HCT116 (cell line): ENCODE measurements around the gene CUEDC1. TPM values are rescaled to one million over a fixed set of nuclear protein-coding genes. Genes with fewer than 3 reads are reported as not detected.

Experiments used
- ATAC-seq: fragments of 200-7000 bp; cut with Tn5 transposase; 2 replicates; pipeline ENCODE4 v1.9.1; 2020; ENCODE audit warnings: mild to moderate bottlenecking, moderate library complexity
- BruUV-seq: library from RNA; stranded (reverse); fragments of 400-500 nt; replicated peaks from 2 replicates; lab custom pipeline; 2021; lab: Mats Ljungman, UMichigan
- CTCF ChIA-PET: fragments of 300-600 bp; sonication (Branson Sonifier 250); formaldehyde crosslinking; loops from one replicate; lab custom pipeline; 2021; ENCODE audit warnings: antibody characterized with exemption; lab: Charles Lee
- POLR2A ChIA-PET: fragments of 300-600, 350-600 bp; sonication (Branson Sonifier 250); formaldehyde crosslinking; loops from one replicate; lab custom pipeline; 2021; ENCODE audit warnings: antibody characterized with exemption; lab: Charles Lee
- RAD21 ChIA-PET, 2 experiments: fragments of 300-600 bp; sonication (Branson Sonifier 250); formaldehyde crosslinking; loops; one replicate each; lab custom pipeline; 2023; ENCODE audit warnings: low total read pairs in 2 of 2; ENCODE audit not compliant: uncharacterized antibody in 2 of 2, unreplicated experiment in 2 of 2, low non-redundant PET in 1 of 2; lab: Charles Lee
- DNase-seq: peaks from one replicate; pipeline ENCODE4 v3.0.0-alpha.2; 2010; ENCODE audit warnings: low read depth, low spot score
- H2AFZ ChIP-seq: fragments of 200-600 bp; shearing (Covaris generic), sonication (generic); 2 replicates; pipeline ENCODE4 v1.6.1; 2017; ENCODE audit warnings: low read depth, mixed run types, mixed read lengths, antibody characterized with exemption, low read length; ENCODE audit not compliant: poor library complexity, severe bottlenecking
- H3K27ac ChIP-seq: 2 replicates; pipeline ENCODE4 v1.5.1; 2012; ENCODE audit warnings: low read depth, low read length
- H3K27me3 ChIP-seq: fragments of 200-600 bp; sonication (generic); 2 replicates; pipeline ENCODE4 v1.6.1; 2016; ENCODE audit warnings: mixed run types, low read length, mixed read lengths; ENCODE audit not compliant: insufficient read depth
- H3K36me3 ChIP-seq, 2 experiments: fragments of 200-500 bp in 1 of 2; fragments of 200-600 bp in 1 of 2; sonication (Bioruptor generic) in 1 of 2; sonication (generic) in 1 of 2; 2 replicates each; pipeline versions ENCODE4 v1.5.1 to v1.6.1; 2014 to 2016; ENCODE audit warnings: low read length in 2 of 2, inconsistent platforms in 1 of 2, mixed read lengths in 1 of 2, mixed run types in 1 of 2; ENCODE audit not compliant: insufficient read depth in 2 of 2, control insufficient read depth in 1 of 2
- H3K4me1 ChIP-seq, 2 experiments: fragments of 200-600 bp in 1 of 2; sonication (generic) in 1 of 2; 2 replicates each; pipeline versions ENCODE4 v1.5.1 to v1.6.1; 2012 to 2017; ENCODE audit warnings: low read length in 2 of 2, inconsistent platforms in 1 of 2, mild to moderate bottlenecking in 1 of 2, mixed read lengths in 1 of 2, mixed run types in 1 of 2, moderate library complexity in 1 of 2; ENCODE audit not compliant: insufficient read depth in 2 of 2, control insufficient read depth in 1 of 2
- H3K4me2 ChIP-seq: fragments of 200-600 bp; sonication (generic); 2 replicates; pipeline ENCODE4 v1.6.1; 2017; ENCODE audit warnings: mixed run types, low read length, mixed read lengths
- H3K4me3 ChIP-seq, 2 experiments: fragments of 200-600 bp in 1 of 2; sonication (generic) in 1 of 2; replicated peaks in 1 of 2; 2 replicates each; pipeline ENCODE4 v1.5.1; 2011 to 2016; ENCODE audit warnings: low read length in 2 of 2, control low read depth in 1 of 2, low read depth in 1 of 2, mild to moderate bottlenecking in 1 of 2, mixed read lengths in 1 of 2, mixed run types in 1 of 2
- H3K79me2 ChIP-seq: fragments of 200-600 bp; sonication (generic); 2 replicates; pipeline ENCODE4 v1.6.1; 2017; ENCODE audit warnings: mild to moderate bottlenecking, mixed run types, low read length, moderate library complexity, mixed read lengths; ENCODE audit not compliant: insufficient read depth
- H3K9ac ChIP-seq: fragments of 200-600 bp; sonication (generic); 2 replicates; pipeline ENCODE4 v1.6.1; 2016; ENCODE audit warnings: low read length, mixed read lengths
- H3K9me2 ChIP-seq: fragments of 200-600 bp; sonication (generic), shearing (Covaris generic); 2 replicates; pipeline ENCODE4 v1.6.1; 2017; ENCODE audit warnings: mixed run types, mild to moderate bottlenecking, moderate library complexity; ENCODE audit not compliant: insufficient read depth
- H3K9me3 ChIP-seq, 2 experiments: fragments of 200-500 bp in 1 of 2; fragments of 200-600 bp in 1 of 2; sonication (Bioruptor generic) in 1 of 2; sonication (generic) in 1 of 2; 2 replicates each; pipeline ENCODE4 v1.6.1; 2014 to 2017; ENCODE audit warnings: low read length in 2 of 2, mixed read lengths in 2 of 2, inconsistent platforms in 1 of 2, low read depth in 1 of 2, mild to moderate bottlenecking in 1 of 2, mixed run types in 1 of 2, moderate library complexity in 1 of 2; ENCODE audit not compliant: control insufficient read depth in 1 of 2, insufficient read depth in 1 of 2
- H4K20me1 ChIP-seq: fragments of 200-600 bp; sonication (generic), shearing (Covaris generic); 2 replicates; pipeline ENCODE4 v1.6.1; 2017; ENCODE audit warnings: mixed run types, mild to moderate bottlenecking, moderate library complexity; ENCODE audit not compliant: insufficient read depth
- CEBPB ChIP-seq: IDR thresholded peaks from 2 replicates; pipeline ENCODE4 v1.6.1; 2012; ENCODE audit warnings: low read depth
- EGR1 ChIP-seq: IDR thresholded peaks from 2 replicates; pipeline ENCODE4 v1.6.1; 2012; ENCODE audit warnings: low read depth
- ELF1 ChIP-seq: IDR thresholded peaks from 2 replicates; pipeline ENCODE4 v1.6.1; 2012; ENCODE audit warnings: low read depth, borderline replicate concordance
- EZH2 ChIP-seq: fragments of 200-600 bp; sonication (generic); IDR thresholded peaks from 2 replicates; pipeline ENCODE4 v1.6.1; 2017; ENCODE audit warnings: antibody characterized with exemption, mixed run types
- EZH2phosphoT487 ChIP-seq: fragments of 200-600 bp; IDR thresholded peaks from 2 replicates; pipeline ENCODE4 v1.6.1; 2018; ENCODE audit warnings: antibody characterized with exemption, borderline replicate concordance
- FOSL1 ChIP-seq: IDR thresholded peaks from 2 replicates; pipeline ENCODE4 v1.6.1; 2012; ENCODE audit warnings: low read depth
- JUND ChIP-seq: IDR thresholded peaks from 2 replicates; pipeline ENCODE4 v1.6.1; 2012
- POLR2A ChIP-seq: IDR thresholded peaks from 2 replicates; pipeline ENCODE4 v1.7.0; 2011; ENCODE audit warnings: borderline replicate concordance; ENCODE audit not compliant: insufficient read depth, insufficient read length; ENCODE audit errors: extremely low read depth
- POLR2AphosphoS5 ChIP-seq: IDR thresholded peaks from 2 replicates; pipeline ENCODE4 v1.6.1; 2011; ENCODE audit warnings: mild to moderate bottlenecking, low read depth, low read length, moderate library complexity
- RAD21 ChIP-seq: IDR thresholded peaks from 2 replicates; pipeline ENCODE4 v1.6.1; 2012; ENCODE audit warnings: low read depth, mild to moderate bottlenecking
- TCF7L2 ChIP-seq: IDR thresholded peaks from 2 replicates; pipeline ENCODE4 v1.7.0; 2011; ENCODE audit warnings: borderline replicate concordance, inconsistent platforms; ENCODE audit not compliant: insufficient read depth, insufficient read length; ENCODE audit errors: extremely low read depth
- YY1 ChIP-seq: IDR thresholded peaks from 2 replicates; pipeline ENCODE4 v1.6.1; 2011; ENCODE audit warnings: low read length, low read depth, moderate library complexity, mild to moderate bottlenecking; ENCODE audit not compliant: insufficient replicate concordance; ENCODE audit errors: extremely low read depth
- ZFX ChIP-seq: fragments of 450-650 bp; IDR thresholded peaks from 2 replicates; pipeline ENCODE4 v1.6.1; 2017
- ZNF274 ChIP-seq: fragments of 200-500 bp; sonication (Bioruptor generic); IDR thresholded peaks from 2 replicates; pipeline ENCODE4 v1.6.1; 2014; ENCODE audit warnings: mild to moderate bottlenecking, low read depth, low read length, inconsistent platforms
- intact Hi-C: fragments of 100-400 bp; cut with micrococcal nuclease; formaldehyde crosslinking; loops from 2 replicates; pipeline ENCODE4 v1.10.0; 2022
- total RNA-seq: library from RNA; stranded (reverse); gene quantifications from one replicate; pipeline ENCODE4 v1.2.1, GENCODE V29; 2021; ENCODE audit not compliant: unreplicated experiment
- TF ChIP-seq, protein P1 (sequence below): IDR thresholded peaks from 2 replicates; pipeline ENCODE4 v1.6.1; 2012
- TF ChIP-seq, protein P2 (sequence below): IDR thresholded peaks from 2 replicates; pipeline ENCODE4 v1.6.1; 2012; ENCODE audit warnings: low read depth
- TF ChIP-seq, protein P3 (sequence below): IDR thresholded peaks from 2 replicates; pipeline ENCODE4 v1.6.1; 2011; ENCODE audit warnings: mild to moderate bottlenecking, low read length, moderate library complexity; ENCODE audit not compliant: insufficient replicate concordance; ENCODE audit errors: extremely low read depth
- TF ChIP-seq, protein P4 (sequence below), 3 experiments: fragments of 200-600 bp in 1 of 3; sonication (generic) in 1 of 3; IDR thresholded peaks in 2 of 3; conservative IDR thresholded peaks in 1 of 3; 2 replicates each; pipeline ENCODE4 v1.5.1; 2012 to 2017; ENCODE audit warnings: low read depth in 2 of 3, low read length in 2 of 3, antibody characterized with exemption in 1 of 3, borderline replicate concordance in 1 of 3, control low read depth in 1 of 3, mild to moderate bottlenecking in 1 of 3, mixed read lengths in 1 of 3, mixed run types in 1 of 3, moderate library complexity in 1 of 3; ENCODE audit not compliant: insufficient read depth in 1 of 3

Gene CUEDC1
- total RNA-seq, 1 experiment from 2014 or later, result 60.2 TPM

- H3K4me1 ChIP-seq, result peaks cover 66 to 90% of the 10 kb centered on the region in 2 experiments
- peak overlapping the region; percentile 79 for H3K27ac ChIP-seq
- ChIA-PET CTCF (interaction anchor here (0.6 to 12.4 kb wide), 4 partner anchors 14 to 749 kb away, joined by 3 to 288 read pairs (median 4); partner anchors contain the start of gene VEZF1), RAD21 (no interaction called here), POLR2A (interaction anchor here (1.0 to 3.1 kb wide), 2 partner anchors 7 to 144 kb away, joined by 3 to 25 read pairs; partner anchors contain the start of gene SRSF1)
- H3K9me3 ChIP-seq, result no peaks in the 10 kb centered on the region
- intact Hi-C loops, result no loop called here
- peaks cover 0 to 8% of the 10 kb centered on the region in 2 experiments; a peak in 1 of 4 replicates for H3K36me3 ChIP-seq
- peak overlapping the region; percentile 59 for H3K9ac ChIP-seq
- TF ChIP-seq POLR2A, result peak; percentile 34
- TF ChIP-seq, protein P1, sequence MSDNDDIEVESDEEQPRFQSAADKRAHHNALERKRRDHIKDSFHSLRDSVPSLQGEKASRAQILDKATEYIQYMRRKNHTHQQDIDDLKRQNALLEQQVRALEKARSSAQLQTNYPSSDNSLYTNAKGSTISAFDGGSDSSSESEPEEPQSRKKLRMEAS, result no peak
- no peak for TF ChIP-seq YY1
- no peak for TF ChIP-seq FOSL1
- TF ChIP-seq, protein P2, sequence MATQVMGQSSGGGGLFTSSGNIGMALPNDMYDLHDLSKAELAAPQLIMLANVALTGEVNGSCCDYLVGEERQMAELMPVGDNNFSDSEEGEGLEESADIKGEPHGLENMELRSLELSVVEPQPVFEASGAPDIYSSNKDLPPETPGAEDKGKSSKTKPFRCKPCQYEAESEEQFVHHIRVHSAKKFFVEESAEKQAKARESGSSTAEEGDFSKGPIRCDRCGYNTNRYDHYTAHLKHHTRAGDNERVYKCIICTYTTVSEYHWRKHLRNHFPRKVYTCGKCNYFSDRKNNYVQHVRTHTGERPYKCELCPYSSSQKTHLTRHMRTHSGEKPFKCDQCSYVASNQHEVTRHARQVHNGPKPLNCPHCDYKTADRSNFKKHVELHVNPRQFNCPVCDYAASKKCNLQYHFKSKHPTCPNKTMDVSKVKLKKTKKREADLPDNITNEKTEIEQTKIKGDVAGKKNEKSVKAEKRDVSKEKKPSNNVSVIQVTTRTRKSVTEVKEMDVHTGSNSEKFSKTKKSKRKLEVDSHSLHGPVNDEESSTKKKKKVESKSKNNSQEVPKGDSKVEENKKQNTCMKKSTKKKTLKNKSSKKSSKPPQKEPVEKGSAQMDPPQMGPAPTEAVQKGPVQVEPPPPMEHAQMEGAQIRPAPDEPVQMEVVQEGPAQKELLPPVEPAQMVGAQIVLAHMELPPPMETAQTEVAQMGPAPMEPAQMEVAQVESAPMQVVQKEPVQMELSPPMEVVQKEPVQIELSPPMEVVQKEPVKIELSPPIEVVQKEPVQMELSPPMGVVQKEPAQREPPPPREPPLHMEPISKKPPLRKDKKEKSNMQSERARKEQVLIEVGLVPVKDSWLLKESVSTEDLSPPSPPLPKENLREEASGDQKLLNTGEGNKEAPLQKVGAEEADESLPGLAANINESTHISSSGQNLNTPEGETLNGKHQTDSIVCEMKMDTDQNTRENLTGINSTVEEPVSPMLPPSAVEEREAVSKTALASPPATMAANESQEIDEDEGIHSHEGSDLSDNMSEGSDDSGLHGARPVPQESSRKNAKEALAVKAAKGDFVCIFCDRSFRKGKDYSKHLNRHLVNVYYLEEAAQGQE, result no peak
- no peak for TF ChIP-seq ZFX
- TF ChIP-seq POLR2AphosphoS5, result no peak
- peak; percentile 23 for TF ChIP-seq TCF7L2
- TF ChIP-seq, protein P3, sequence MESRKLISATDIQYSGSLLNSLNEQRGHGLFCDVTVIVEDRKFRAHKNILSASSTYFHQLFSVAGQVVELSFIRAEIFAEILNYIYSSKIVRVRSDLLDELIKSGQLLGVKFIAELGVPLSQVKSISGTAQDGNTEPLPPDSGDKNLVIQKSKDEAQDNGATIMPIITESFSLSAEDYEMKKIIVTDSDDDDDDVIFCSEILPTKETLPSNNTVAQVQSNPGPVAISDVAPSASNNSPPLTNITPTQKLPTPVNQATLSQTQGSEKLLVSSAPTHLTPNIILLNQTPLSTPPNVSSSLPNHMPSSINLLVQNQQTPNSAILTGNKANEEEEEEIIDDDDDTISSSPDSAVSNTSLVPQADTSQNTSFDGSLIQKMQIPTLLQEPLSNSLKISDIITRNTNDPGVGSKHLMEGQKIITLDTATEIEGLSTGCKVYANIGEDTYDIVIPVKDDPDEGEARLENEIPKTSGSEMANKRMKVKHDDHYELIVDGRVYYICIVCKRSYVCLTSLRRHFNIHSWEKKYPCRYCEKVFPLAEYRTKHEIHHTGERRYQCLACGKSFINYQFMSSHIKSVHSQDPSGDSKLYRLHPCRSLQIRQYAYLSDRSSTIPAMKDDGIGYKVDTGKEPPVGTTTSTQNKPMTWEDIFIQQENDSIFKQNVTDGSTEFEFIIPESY, result no peak
- TF ChIP-seq RAD21, result no peak
- no peak for TF ChIP-seq JUND
- TF ChIP-seq EZH2phosphoT487, result no peak
- TF ChIP-seq CEBPB, result no peak
- no peak for TF ChIP-seq ZNF274
- TF ChIP-seq EGR1, result no peak
- TF ChIP-seq EZH2, result no peak
- TF ChIP-seq, protein P4, sequence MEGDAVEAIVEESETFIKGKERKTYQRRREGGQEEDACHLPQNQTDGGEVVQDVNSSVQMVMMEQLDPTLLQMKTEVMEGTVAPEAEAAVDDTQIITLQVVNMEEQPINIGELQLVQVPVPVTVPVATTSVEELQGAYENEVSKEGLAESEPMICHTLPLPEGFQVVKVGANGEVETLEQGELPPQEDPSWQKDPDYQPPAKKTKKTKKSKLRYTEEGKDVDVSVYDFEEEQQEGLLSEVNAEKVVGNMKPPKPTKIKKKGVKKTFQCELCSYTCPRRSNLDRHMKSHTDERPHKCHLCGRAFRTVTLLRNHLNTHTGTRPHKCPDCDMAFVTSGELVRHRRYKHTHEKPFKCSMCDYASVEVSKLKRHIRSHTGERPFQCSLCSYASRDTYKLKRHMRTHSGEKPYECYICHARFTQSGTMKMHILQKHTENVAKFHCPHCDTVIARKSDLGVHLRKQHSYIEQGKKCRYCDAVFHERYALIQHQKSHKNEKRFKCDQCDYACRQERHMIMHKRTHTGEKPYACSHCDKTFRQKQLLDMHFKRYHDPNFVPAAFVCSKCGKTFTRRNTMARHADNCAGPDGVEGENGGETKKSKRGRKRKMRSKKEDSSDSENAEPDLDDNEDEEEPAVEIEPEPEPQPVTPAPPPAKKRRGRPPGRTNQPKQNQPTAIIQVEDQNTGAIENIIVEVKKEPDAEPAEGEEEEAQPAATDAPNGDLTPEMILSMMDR (IDR thresholded peaks at IDR 0.05 in 2 of 3, conservative IDR thresholded peaks at IDR 0.05 in 1 of 3; ENCODE audit: borderline replicate concordance in 1 of 3, insufficient read depth in 1 of 3, low read depth in 2 of 3, low read length in 2 of 3), result no peak
- TF ChIP-seq ELF1, result no peak
- no peak for DNase-seq
- H3K27me3 ChIP-seq, result no peaks in the 10 kb centered on the region
- H2AFZ ChIP-seq, result no peak overlapping the region
- H3K9me2 ChIP-seq, result no peaks in the 10 kb centered on the region
- no peak for ATAC-seq
- peak overlapping the region; percentile 86 for H3K4me2 ChIP-seq
- no peaks in the 10 kb centered on the region for H4K20me1 ChIP-seq
- H3K4me3 ChIP-seq, result no peak overlapping the region; a peak in 1 of 4 replicates
- H3K79me2 ChIP-seq, result no peaks in the 10 kb centered on the region
- BruUV-seq, result no TSS peak
Measured at GRCh38 chr17:57862694-57863667, 92.2 kb downstream of the CUEDC1 start.
